HG02678 (cell line): ENCODE data around the gene ZBTB44.
"Not testable (repeated sequence)": the region's sequence is repeated elsewhere in the genome, so short reads cannot be mapped to it uniquely, and the experiment has no call there.

Experiments
- ATAC-seq: cut with Tn5 transposase; IDR thresholded peaks from one replicate; pipeline ENCODE4 v1.9.1; 2021; ENCODE audit warnings: mild to moderate bottlenecking, moderate library complexity; ENCODE audit not compliant: unreplicated experiment

Gene ZBTB44

DNA sequence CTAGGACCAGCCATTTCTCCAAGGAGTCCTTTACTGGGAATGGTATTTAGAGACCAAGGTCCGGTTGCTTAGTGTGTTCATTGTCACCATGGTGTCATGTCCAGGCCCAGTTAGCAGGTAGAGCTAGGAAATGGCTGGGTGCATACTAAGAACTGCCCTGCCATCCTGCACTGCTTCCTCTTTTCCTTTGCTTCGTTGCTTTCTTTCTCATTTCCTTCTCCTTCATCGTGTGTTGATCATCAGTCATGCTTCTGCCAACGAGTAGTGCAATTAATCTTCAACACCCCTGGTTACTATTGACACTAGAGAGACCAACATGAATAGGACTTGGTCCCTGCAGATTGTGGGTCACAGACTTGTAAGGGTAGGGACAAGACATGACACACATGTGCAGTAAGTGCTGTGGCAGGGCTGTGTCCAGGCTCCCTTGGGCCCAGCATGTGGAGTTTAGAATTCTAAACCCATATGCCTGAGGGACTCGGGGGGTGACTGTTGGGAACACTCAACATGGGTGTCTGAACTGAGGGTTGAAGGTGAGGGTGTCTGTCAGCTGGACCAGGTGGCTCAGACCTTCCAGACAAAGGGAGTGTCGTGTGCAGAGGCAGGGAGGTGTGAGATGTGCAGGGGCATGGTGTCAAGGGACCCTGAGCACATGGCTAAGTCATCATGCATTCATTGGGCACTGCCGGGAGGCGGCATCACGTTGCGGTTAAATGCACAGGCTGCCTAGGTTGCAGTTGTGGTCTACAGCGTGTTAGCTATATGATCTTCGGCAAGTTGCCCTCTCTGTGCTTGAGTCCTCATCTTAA is 112.5 kb downstream of the ZBTB44 start:
- ATAC-seq, result no peak

DNA sequence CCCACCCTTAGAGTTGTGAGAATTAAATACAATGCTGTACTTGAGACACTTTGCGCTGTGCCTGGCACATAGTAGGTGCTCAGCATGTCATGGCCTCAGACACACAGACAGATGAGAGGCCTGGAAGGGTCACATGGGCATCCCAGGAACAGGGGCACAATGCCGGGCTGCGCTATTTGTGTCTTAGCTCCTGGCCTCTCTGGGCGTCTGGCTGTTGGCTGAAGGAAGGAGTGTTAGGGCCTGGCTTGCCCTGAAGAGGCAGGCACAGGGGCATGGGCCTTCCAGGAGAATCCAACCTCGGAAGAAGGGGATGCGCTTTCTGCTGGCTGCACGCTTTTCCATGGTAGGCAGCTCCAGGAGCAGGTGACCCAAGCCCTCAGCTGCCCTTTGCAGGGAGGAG is 113.7 kb downstream of the ZBTB44 start:
- ATAC-seq, result no peak

DNA sequence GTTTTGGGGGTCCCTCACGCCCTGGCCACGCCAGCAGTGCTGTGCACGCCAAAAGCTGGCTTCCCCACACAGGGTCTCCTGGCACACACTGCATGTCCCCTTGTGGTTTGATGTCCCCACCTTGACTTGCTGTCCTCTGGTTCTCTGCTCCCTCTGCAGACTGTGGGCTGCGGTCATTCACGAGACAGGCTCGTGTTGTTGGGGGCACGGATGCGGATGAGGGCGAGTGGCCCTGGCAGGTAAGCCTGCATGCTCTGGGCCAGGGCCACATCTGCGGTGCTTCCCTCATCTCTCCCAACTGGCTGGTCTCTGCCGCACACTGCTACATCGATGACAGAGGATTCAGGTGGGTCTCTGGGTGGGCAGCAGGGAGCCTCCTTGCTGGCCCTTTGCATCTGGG is 114.9 kb downstream of the ZBTB44 start:
- no peak for ATAC-seq

DNA sequence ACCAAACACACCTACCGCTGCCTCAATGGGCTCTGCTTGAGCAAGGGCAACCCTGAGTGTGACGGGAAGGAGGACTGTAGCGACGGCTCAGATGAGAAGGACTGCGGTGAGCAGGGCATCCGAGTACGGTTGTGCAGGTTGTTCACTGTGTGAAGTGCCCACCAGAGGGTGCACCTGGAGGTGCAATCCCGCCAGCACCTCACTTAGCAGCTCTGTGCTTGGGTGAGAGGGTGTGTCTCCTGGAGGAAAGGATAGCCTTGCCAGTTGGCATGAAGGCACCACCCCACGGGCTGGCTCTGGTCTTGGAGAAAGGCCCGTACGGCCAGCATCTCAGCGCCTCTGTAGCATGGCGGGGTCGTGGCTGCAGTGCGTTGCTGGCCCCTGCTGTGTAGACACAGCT is 115.8 kb downstream of the ZBTB44 start:
- ATAC-seq, result no peak

DNA sequence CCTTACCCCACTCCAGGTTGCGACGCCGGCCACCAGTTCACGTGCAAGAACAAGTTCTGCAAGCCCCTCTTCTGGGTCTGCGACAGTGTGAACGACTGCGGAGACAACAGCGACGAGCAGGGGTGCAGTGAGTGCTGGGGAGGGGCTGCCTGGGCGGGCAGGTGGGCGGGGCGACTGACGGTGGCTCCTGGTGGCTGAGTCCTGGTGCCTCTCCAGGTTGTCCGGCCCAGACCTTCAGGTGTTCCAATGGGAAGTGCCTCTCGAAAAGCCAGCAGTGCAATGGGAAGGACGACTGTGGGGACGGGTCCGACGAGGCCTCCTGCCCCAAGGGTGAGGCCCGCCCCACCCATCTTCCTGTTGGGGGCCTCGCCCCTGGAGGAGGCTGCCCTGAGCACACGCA is 116.4 kb downstream of the ZBTB44 start:
- ATAC-seq, result no peak

DNA sequence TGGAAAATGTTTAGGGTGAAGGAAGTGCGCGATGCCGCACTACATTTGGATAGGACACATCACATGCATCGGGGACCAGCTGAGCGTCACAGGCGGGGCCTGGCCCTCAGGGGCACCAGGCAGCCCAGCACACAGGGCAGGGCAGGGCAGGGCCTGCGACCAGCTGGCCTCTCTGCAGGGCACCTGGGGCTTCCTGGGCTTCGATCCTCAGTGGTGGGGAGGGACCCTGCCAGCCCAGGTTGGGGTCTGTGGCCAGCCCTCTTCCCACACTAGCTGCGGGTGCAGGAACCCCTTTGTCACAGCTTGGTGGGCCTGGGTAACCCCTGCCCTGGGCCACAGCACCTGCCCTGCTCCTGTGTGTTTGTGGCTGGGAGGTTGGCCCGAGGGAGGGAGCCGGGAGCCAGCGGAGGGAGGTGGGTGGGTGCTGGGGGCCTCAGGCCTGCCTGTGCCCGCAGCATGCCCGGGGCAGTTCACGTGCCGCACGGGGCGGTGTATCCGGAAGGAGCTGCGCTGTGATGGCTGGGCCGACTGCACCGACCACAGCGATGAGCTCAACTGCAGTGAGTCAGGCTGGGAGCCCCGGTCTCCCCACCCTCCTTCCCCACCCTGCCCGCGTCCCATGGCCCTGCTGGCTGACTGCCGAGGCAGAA is 117.2 kb downstream of the ZBTB44 start:
- ATAC-seq, result no peak

DNA sequence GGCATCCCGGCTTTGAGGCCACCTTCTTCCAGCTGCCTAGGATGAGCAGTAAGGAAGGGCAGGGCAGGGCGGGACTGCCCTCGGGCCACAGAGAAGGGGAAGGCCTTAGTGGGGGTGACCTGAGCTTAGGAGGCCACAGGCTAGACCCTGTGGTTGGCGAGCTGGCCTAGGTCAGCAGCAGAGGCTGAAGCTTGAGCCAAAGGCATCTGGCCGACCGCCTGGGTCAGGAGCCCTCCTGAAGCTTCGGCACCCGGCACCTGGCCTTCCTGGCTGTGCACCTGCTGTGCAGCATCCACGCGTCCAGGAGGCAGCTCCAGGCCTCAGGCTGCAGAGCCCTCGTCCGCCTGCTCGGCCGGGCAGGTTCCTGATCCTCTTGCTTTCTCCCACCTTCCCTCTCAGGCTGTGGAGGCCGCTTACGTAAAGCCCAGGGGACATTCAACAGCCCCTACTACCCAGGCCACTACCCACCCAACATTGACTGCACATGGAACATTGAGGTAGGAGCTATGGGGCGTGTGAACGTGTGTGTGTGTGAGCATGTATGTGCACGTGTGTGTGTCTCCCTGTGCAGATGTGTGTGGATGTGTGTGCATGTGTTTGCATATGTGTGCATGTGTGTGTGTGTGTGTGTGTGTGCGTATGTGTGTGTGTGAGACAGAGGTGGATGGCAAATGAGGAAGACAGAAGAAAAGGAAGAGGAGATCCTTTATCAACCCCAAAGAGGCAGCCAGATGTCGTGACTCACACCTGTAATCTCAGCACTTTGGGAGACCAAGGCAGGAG is 120.3 kb downstream of the ZBTB44 start:
- no peak for ATAC-seq

DNA sequence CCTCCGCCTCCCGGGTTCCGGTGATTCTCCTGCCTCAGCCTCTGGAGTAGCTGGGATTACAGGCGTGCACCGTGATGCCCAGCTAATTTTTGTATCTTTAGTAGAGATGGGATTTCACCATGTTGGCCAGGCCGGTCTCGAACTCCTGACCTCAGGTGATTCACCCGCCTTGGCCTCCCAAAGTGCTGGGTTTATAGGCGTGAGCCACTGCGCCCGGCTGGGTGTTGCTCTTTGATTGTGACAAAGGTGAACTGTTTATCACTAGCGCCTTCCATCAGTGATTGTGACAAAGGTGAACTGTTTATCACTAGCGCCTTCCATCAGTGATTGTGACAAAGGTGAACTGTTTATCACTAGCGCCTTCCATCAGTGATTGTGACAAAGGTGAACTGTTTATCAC is 121.2 kb downstream of the ZBTB44 start:
- ATAC-seq, result not testable (repeated sequence)

DNA sequence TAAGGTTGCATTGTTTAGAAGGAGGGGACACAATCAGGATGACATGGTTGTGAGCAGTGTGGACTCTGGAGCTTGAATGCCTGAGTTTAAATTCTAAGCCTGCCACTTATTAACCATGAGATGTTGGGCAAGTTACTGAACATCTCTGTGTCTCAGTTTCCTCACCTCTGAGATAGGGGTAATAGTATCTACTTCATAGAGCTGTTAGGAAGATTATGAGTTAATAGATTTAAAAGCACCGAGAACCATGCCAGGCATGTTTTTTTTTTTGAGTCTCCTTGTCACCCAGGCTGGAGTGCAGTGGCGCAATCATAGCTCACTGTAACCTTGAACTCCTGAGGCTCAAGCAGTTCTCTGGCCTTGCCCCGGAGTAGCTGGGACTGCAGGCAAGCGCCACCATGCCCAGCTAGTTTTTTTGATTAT is 121.9 kb downstream of the ZBTB44 start:
- no peak for ATAC-seq

DNA sequence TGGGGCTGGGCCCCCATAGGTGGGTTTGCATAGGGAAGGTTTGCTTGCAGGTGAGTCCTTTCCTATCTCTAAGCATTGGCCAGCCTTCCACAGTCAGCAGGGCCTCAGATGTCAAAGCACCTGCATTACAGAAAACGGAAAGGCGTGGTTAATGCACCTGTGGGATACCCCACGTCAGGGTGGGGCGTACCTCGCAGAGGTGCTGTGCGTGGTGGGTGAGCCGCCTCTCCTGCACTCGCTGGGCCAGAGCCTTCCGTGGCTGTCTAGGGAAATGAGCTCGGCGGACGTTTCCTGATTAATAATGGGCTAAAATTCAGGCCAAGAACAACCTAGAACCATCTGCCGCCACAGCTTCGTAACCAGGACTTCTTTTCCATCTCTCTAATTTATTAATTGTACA is 122.8 kb downstream of the ZBTB44 start:
- no peak for ATAC-seq

DNA sequence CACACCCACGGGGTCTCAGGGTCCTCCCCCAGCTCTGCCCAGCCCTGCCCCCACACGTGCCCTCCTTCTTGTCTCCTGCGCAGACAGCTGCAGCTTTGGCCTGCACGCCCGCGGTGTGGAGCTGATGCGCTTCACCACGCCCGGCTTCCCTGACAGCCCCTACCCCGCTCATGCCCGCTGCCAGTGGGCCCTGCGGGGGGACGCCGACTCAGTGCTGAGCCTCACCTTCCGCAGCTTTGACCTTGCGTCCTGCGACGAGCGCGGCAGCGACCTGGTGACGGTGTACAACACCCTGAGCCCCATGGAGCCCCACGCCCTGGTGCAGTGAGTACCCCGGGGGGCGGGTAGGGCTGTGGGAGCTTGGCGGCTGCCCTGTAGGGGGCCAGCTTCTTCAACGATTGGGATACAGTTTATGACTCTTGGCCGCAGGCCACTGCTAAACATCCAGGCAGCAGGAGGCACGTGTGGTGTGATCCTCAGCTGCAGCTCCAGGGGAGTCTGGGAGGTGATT is 124.3 kb downstream of the ZBTB44 start:
- ATAC-seq, result no peak

DNA sequence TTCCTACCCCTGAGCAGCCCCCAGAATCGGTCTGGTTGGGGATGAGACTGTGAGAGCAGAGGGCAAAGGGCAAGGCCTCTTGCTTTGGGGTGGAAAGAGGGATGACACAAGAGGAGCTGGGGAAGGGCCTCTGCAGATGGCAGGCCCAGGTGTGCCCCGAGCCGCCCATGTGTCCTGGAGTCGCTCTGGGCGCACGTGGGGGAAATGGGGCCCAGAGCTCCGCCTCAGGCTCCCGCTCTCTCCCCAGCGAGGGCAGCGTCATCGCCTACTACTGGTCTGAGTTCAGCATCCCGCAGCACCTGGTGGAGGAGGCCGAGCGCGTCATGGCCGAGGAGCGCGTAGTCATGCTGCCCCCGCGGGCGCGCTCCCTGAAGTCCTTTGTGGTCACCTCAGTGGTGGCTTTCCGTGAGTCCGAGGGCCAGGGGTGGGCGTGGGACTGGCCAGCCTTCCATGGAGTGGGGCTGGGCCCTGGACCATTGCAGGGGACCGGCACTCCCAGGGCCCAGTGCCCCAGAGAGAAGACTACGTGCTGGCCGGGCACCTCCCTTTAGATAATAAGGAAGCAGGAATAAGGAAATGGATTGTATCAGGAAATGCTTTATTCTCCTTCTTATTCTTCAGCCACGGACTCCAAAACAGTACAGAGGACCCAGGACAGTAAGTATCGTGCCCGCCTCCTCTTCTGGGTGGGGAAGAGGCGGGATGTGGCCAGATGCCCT is 125.1 kb downstream of the ZBTB44 start:
- no peak for ATAC-seq

DNA sequence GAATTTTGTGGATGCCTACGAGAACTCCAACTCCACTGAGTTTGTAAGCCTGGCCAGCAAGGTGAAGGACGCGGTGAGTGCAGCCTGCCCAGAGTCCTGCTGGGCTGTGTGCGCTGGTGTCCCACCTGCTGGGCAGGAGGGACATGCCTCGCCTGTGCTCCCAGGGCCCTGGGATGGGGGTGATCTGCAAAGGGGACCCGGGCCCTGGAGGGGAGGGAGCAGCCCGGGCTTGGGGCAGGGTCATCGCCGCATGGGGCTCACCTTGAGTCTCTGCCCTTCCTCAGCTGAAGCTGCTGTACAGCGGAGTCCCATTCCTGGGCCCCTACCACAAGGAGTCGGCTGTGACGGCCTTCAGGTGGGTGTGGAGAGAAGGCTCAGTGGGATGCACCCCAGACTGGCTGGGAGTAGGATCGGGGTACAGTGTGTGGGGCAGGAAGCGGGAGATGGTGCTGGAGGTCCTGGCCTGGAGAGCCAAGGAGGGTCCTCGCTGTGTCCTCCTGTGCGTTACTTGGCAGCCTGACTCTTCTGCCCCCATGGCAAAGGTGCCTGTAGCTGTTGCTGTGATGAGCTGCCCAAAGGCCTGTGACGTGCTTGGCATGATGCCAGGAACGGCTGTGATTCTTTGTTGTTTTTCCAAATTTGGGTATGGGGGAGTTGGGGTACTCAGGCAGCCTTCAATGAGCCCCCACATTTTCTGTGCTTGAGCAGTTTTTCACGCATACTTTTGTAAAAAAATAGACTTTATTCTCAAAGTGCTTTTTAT is 126.0 kb downstream of the ZBTB44 start:
- ATAC-seq, result no peak

DNA sequence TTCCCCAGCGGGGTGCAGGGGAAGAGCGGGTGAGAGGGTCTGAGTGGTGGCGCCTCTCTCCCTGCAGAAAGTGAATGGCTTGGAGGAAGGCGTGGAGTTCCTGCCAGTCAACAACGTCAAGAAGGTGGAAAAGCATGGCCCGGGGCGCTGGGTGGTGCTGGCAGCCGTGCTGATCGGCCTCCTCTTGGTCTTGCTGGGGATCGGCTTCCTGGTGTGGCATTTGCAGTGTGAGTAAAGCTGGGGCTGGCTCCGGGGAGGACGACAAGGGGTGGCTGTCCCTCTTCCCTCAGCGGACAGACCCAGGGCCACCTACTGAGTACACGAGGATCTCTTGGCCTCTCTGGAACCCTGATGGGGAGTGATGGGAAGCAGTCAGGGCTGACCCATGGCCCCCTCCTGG is 126.7 kb downstream of the ZBTB44 start:
- no peak for ATAC-seq

DNA sequence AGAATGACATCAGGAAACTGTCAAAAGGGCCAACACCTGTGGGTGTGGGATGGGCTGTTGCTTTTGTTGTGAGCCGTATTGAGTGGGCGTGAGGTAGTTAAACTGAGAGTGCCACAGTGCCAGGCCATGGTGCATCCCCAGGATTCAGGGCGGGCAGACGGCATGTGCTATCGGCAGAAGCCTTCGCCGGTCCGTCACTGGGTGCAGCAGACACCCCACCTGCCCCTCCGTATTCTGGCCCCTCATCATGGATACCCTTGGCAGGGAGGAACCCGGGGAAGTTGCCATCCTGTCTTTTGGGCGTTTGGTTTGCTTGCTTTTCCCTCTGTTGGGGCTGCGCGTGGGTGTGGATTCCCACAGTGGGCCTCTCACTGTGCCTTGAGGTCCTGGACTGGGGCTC is 127.6 kb downstream of the ZBTB44 start:
- ATAC-seq, result no peak

DNA sequence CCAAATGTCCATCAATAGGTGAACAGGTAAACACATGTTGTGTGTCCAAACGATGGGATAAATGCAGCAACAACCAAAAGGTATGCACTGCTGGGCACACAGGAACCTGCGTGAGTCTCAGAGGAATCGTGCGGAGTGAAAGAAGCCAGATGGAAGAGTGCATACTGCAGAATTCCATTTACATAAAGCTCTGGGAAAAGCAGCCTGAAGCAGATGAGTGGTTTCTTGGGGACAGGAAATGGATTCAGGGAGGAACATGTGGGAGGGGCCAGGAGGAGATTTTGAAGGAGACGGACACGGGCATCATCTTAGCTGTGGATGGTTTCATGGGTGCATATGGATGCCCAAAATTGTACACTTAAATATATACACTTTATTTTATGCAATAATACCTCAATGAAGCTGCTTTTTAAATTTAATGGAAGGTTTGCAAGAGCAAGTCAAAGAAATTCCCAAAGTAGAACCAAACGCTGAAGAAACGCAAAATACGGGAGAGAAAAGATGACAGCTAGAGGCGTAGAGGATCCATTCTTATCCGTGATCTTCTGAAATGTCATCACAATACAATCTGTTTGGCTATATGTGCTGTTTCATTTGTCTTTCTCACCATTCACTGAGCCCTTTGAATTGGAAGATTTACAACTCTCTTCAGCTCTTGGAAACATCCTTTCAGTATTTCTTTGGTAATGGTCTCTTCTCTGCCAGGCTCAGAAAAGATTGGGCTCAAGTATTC is 130.7 kb downstream of the ZBTB44 start:
- ATAC-seq, result no peak

DNA sequence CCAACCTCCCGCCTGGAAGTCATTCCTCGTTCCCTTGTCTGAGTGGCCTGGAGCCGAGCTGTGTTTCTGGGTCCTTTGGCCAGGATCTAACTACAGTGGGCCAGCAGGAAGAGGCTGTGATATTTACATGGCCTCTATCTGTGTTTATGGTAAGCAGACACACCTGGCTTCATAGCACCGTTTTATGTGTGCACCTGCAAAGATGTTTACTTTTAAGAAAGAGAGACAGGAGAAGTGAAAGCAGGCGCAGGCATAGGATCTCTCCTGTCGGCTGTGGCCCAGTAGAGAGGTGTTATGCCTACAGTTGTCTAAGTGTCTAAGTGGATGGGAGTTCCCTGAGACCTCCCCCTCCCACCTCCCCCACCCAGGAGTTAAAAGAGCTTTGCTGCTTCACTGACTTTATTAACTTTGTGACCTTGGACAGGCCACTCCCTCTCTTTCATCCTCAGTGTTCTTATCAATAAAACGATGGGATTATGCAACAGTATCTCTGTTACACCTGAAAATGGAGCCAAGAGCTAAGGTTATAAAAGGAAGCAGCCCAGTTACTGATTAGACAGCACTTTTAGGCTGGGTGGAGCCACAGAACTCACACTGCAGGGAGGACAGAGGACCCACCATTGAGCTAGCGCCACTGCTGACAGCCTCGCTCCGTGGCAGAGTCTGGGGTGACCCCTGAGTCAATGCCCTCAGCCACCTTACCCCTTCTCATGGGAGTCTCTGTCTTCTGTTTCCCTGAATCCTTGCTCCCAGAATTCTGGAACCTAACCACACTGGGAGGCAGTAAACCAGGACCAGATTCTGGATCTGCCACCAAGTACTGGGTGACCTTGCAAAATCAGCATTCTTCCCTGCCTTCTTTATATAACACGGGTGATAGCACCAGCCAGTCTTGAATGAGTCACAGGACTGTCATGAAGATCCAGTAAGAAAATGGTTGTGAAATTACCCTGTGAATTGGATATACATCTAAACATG is 133.1 kb downstream of the ZBTB44 start:
- ATAC-seq, result peak; percentile 76

DNA sequence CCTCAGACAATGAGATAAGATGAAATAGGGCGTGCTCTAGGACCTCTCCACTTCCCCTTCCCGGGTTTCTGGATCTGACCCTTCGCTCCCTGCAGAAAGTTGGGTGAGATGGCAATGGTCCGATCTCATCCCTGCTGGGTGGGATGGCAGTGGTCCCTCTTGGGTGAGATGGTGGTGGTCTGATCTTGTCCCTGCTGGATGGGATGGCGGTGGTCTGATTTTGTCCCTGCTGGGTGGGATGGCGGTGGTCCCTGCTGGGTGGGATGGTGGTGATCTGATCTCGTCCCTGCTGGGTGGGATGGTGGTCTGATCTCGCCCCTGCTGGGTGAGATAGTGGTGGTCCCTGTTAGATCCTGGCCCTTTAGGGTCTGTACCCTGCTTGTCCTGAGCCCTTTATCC is 133.8 kb downstream of the ZBTB44 start:
- ATAC-seq, result no peak
